M059J (cell line): ENCODE results near the gene FGG. TPM values are rescaled to one million over a fixed set of nuclear protein-coding genes. Genes with fewer than 3 reads are reported as not detected.

Source experiments
- total RNA-seq: library from RNA; depleted of rRNA; stranded (reverse); fragments of >200 nt; shearing (Covaris generic); gene quantifications from 2 replicates; pipeline ENCODE4 v1.2.3, GENCODE V29; 2014; rRNA removed

The FGG gene
- total RNA-seq, 1 experiment from 2014 or later, result not detected

Other genes with a start within 250 kb of the FGG start
- gene DCHS2, start 120.9 kb downstream of the FGG start, total RNA-seq, result under 0.01 TPM in 1 of 2 replicates, not detected in the other
- gene PLRG1, start 62.3 kb downstream of the FGG start, total RNA-seq, result 55.9 and 61.7 TPM in 2 replicates
- gene FGB, start 49.6 kb downstream of the FGG start, total RNA-seq, result not detected in 2 replicates
- gene FGA, start 21.9 kb downstream of the FGG start, total RNA-seq, result not detected in 2 replicates
- gene LRAT, start 131.3 kb upstream of the FGG start, total RNA-seq, result not detected in 2 replicates
- gene RBM46, start 168.6 kb upstream of the FGG start, total RNA-seq, result not detected in 2 replicates